WI38 (cell line): Measurements from ENCODE around the gene PAH.

Experiments
- H3K4me3 ChIP-seq: 2 replicates; pipeline ENCODE4 v1.5.1; 2011; ENCODE audit warnings: low read depth, mild to moderate bottlenecking, control low read depth, low read length
- TF ChIP-seq, protein P1 (sequence below): IDR thresholded peaks from 2 replicates; pipeline ENCODE4 v1.5.1; 2012; ENCODE audit warnings: low read depth, mild to moderate bottlenecking, control low read depth, low read length

The PAH gene

DNA sequence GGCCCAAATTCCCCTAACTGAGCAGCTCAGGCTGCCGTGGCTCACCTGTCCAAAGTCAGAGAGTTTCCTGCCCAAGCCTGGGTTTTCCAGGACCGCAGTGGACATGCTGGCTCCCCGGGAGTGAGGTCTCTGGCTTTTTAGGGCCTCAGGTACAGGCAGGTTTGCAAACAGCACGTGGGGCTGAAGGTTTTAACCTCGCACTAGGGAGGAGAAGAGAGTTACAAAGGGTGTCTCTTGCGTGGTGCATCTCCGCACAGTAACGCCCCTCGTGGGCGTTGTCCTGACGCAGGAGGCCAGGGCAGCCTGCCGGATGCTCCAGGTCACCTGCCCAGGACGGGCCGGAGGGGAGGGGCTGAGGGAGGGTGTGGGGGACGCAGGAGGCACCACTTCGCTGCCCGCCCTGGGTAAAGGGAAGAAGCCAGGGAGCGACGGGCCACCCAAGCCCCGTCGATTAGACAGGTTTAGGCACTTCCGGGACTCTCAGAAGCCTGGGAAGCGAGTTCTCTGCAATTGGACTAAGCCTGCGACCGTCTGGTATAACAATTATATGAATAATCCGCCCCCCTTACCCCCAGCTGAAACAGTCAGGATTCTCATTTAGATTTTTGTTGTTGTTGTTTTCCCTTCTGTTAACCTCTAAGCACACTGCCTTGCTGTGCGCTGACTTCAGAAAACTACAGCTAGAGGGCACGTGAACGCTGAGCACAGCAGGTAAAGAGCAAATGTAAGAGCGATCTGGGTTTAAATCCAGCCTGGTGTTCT is at the start of gene PAH:
TSS of gene PAH (minus strand) at position 219 of the 762 bp plus-strand sequence. CDS start at position 105, 114 bp downstream.
- TF ChIP-seq, protein P1, sequence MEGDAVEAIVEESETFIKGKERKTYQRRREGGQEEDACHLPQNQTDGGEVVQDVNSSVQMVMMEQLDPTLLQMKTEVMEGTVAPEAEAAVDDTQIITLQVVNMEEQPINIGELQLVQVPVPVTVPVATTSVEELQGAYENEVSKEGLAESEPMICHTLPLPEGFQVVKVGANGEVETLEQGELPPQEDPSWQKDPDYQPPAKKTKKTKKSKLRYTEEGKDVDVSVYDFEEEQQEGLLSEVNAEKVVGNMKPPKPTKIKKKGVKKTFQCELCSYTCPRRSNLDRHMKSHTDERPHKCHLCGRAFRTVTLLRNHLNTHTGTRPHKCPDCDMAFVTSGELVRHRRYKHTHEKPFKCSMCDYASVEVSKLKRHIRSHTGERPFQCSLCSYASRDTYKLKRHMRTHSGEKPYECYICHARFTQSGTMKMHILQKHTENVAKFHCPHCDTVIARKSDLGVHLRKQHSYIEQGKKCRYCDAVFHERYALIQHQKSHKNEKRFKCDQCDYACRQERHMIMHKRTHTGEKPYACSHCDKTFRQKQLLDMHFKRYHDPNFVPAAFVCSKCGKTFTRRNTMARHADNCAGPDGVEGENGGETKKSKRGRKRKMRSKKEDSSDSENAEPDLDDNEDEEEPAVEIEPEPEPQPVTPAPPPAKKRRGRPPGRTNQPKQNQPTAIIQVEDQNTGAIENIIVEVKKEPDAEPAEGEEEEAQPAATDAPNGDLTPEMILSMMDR = no peak
- H3K4me3 ChIP-seq = no peak within 1 kb of the TSS

DNA sequence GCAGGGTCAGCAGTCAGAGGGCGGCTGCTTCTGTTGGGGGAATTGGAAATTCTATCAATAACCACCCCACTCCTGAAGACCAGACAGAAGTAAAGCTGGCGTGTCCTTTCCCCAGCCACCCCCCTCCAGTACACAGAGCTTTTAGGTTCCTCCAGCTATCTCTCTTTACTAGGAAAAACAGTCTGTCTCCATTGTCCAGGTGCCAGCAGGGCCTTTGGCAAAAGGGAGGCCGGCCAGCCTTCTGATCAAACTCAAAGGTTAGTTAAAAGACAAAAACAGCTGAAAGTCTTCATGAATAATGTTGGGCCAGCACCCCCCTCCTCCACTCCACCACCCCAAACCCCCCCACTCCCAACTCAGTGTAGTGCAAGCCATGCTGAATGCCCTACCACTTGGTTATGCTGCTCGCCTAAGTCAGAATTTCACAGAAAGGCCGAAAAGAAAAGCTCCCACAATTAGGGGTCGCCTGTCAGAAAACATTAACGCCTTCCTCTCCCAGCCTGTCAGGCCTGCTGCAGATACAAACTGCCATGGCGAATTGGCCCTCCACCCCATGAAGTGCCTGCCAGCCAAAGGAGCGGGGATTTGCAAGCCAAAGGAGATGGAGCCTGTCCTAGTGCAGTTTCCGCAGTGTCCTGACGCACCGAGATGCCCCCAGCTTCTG is 49.3 kb upstream of the PAH start:
- H3K4me3 ChIP-seq = no peak overlapping the region
- TF ChIP-seq, protein P1 = no peak

DNA sequence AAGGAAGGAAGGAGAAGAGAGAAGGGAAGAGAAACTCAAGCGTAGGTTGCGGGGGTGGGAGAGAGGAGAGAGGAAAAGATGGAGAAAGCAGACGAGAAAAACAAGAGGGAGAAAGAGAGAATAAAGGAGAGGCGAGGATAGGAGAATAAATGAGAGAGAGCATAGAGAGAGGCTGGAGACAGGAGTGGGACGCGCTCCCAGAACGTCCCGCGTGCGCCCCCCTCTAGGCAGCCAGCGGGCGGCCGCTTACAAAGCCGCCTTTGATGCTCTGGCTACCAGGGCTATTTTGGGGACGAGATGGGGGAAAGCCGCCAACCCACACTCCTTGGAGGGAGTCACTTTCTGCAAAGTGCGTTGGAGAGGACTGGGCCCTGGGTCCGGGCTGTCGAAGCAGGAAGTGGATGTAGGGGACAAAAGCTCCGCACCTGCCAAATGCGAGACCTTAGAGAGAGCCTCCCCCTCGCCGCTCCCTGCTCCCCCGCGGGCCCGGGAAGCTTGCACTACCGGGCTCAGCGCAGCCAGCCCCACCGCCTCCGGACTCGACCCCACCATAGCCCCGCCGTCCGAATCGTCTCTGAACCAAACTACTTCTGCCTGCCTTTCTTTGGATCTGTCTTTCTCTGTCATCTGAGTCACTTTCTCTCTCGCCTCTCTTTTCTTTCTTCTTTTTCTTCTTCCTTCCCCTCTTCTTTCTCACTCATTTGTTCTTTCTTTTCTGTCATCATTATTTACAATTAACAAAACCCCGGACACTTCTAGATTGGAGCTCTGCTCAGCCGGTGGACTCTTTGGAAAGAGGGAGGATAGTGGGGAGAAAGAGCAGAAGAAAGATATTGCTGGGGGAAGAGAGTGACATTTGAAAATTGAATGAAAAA is 48.5 kb upstream of the PAH start:
- no peak overlapping the region for H3K4me3 ChIP-seq
- TF ChIP-seq, protein P1 = no peak

DNA sequence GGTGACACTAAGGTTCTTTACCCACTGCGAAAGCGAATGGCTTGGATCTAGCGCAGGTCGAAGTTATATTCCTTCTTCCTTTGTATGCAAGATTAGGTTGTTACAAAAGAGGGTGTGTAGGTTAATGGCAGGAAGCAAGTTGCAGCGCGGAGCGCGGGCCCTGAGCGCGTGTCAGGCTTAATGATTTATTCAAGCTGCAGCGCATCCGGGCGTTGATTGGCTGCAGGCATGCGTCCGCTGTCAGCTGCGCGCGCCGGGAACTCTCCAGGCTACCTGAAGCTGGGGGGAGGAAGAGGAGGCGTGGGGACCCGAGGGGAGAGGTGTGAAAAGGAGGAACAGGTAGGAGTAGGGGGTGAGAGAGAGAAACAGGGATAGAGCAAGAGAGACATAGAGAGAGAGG is 47.8 kb upstream of the PAH start:
- no peak overlapping the region for H3K4me3 ChIP-seq
- TF ChIP-seq, protein P1 = no peak

DNA sequence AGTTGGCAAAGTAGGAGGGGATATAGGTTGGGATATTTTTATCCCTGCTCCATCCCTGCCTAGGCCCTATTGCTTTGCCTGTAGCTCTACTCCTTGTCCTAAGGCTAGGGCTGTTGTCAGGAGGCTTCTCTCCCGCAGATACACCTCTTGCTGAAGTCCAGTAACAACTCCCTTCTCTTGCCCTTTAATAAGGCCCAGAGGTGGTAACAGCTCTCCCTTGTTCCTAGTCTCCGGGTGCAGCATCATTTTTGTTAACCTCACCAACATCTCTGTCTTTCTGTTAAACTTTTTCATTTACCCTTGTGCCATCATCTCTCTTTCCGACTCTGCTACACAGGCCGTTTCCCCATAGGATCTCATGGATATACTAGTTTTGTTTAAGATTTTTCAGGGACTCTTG is 46.8 kb upstream of the PAH start:
- no peak overlapping the region for H3K4me3 ChIP-seq
- TF ChIP-seq, protein P1 = no peak

DNA sequence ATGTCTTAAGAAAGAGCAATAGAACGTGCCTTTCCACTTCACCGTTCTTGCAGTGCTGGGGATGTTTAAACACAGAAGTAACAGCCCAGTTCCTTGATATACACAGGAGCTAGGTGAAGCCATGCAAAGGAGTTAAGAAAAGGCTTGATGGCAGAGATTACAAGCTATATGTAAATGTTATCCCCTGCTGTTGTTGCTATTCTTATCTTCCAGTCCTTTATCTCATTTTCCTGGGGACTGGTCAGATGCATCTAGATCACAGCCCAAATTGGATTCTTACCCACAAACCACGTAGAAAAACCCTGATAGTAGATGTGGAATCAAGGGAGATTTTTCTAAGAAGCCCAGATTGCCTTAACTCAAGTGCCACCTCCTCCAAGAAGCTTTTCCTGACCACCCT is 45.9 kb upstream of the PAH start:
- TF ChIP-seq, protein P1 = no peak
- no peak overlapping the region for H3K4me3 ChIP-seq
